ENCODE results near the gene CMKLR1. TPM values are rescaled to one million over a fixed set of nuclear protein-coding genes. Genes with fewer than 3 reads are reported as not detected.
A peak's percentile ranks its signal among the peaks of the same experiment; 100 is the strongest.

CMKLR1 gene
- total RNA-seq, 1 experiment from 2014 or later = 0.15 TPM

DNA sequence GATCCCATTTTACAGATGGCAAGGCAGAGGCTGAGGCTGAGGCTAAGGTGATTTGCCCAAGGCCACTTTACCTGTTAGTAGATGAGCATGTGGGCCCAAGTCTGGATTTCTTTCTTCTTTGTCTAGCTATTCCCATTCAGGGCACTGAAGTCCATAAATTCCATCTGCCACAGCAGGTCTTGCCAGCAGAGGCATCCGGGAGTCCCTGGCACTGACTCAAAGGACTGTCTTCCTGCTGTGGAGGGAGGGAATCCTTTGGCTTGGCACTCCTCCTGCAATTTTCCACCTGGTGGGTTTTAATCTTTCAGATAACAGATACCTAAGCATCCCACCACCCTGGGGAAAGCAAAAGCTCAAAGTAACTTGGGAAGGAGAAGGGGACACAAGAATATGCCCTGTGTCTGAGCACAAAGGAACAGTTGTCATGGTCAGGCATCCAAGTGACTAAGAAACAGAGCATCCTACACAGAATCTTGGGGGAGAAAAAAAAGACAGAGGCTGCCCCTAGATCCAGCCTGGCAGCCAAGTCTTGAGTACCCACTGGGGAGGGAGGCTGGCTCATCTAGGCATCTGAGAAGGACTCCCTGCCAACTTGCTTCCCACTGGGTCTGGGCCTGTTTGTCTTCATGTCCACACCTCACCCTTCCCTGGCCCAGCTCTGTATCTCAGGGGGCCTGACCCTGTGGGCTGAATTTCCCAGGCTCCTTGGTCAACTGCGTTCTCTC is 35.6 kb upstream of the CMKLR1 start:
- Histone ChIP-seq H3K27ac (ENCODE audit: low read depth, low read length) (no peak overlapping the region), H3K4me2 (ENCODE audit: low read length) (no peak overlapping the region), H3K9ac (ENCODE audit: low read length) (no peak overlapping the region), H3K79me2 (ENCODE audit: insufficient read depth, low read length) (no peaks in the 10 kb centered on the region), H4K20me1 (ENCODE audit: insufficient read depth) (no peaks in the 10 kb centered on the region), H3K9me2 (ENCODE audit: insufficient read depth) (no peaks in the 10 kb centered on the region), H3K36me3 (ENCODE audit: control insufficient read depth in 1 of 2, insufficient read depth in 2 of 2, low read length in 2 of 2) (no peaks in the 10 kb centered on the region), H3K9me3 (ENCODE audit: control insufficient read depth in 1 of 2, insufficient read depth in 1 of 2, low read depth in 1 of 2, low read length in 2 of 2) (peaks cover 3 to 7% of the 10 kb centered on the region in 2 experiments; a peak in 1 of 4 replicates), H2AFZ (ENCODE audit: low read depth, low read length, poor library complexity, severe bottlenecking) (no peak overlapping the region), H3K4me1 (ENCODE audit: control insufficient read depth in 1 of 2, insufficient read depth in 2 of 2, low read length in 2 of 2) (no peaks in the 10 kb centered on the region), H3K4me3 (replicated peaks in 1 of 2; ENCODE audit: low read depth in 1 of 2, low read length in 2 of 2) (no peak overlapping the region), H3K27me3 (ENCODE audit: insufficient read depth, low read length) (peaks cover 7% of the 10 kb centered on the region)
- ATAC-seq (no peak), DNase-seq (ENCODE audit: low read depth, low spot score) (no peak)
- intact Hi-C loops (cut with micrococcal nuclease) = no loop called here
- RAD21 ChIA-PET (ENCODE audit: low non-redundant PET in 1 of 2, low total read pairs in 2 of 2, uncharacterized antibody in 2 of 2, unreplicated experiment in 2 of 2) = no interaction called here
- CTCF ChIA-PET = no interaction called here
- POLR2A ChIA-PET = no interaction called here
- no TSS peak for BruUV-seq (replicated peaks)
- TF ChIP-seq EZH2phosphoT487 (IDR thresholded peaks at IDR 0.05; ENCODE audit: borderline replicate concordance) = no peak
- TF ChIP-seq, protein P1, sequence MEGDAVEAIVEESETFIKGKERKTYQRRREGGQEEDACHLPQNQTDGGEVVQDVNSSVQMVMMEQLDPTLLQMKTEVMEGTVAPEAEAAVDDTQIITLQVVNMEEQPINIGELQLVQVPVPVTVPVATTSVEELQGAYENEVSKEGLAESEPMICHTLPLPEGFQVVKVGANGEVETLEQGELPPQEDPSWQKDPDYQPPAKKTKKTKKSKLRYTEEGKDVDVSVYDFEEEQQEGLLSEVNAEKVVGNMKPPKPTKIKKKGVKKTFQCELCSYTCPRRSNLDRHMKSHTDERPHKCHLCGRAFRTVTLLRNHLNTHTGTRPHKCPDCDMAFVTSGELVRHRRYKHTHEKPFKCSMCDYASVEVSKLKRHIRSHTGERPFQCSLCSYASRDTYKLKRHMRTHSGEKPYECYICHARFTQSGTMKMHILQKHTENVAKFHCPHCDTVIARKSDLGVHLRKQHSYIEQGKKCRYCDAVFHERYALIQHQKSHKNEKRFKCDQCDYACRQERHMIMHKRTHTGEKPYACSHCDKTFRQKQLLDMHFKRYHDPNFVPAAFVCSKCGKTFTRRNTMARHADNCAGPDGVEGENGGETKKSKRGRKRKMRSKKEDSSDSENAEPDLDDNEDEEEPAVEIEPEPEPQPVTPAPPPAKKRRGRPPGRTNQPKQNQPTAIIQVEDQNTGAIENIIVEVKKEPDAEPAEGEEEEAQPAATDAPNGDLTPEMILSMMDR (IDR thresholded peaks at IDR 0.05 in 2 of 3, conservative IDR thresholded peaks at IDR 0.05 in 1 of 3; ENCODE audit: borderline replicate concordance in 1 of 3, insufficient read depth in 1 of 3, low read depth in 2 of 3, low read length in 2 of 3) = peak in 2 of 3 experiments; percentile 12 to 20; a peak in 1 of 6 replicates

DNA sequence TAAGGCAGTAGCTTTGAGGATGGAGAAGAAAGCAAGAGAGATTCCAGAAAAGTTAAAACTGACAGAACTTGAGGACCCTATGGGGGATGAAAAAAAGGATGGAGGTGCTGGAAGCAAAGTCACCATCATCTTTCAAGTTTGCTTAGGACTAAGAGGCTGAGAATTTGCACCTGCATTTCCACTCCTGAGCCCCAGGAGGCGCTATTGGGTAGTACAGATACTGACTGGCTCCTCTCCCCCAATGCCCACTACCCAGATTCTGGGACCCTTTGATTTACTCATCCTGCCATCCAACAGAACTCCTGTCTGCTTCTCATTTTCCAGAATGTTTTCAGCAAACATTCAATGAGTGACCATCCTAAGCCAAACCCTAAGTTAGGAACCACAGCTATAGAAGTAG is 34.0 kb upstream of the CMKLR1 start:
- no peak overlapping the region for H3K27ac ChIP-seq (ENCODE audit: low read depth, low read length)
- no peaks in the 10 kb centered on the region for H3K36me3 ChIP-seq (ENCODE audit: control insufficient read depth in 1 of 2, insufficient read depth in 2 of 2, low read length in 2 of 2)
- H3K9me2 ChIP-seq (ENCODE audit: insufficient read depth) = no peaks in the 10 kb centered on the region
- no TSS peak for BruUV-seq (replicated peaks)
- DNase-seq (ENCODE audit: low read depth, low spot score) = no peak
- peaks cover 3 to 7% of the 10 kb centered on the region in 2 experiments; a peak in 1 of 4 replicates for H3K9me3 ChIP-seq (ENCODE audit: control insufficient read depth in 1 of 2, insufficient read depth in 1 of 2, low read depth in 1 of 2, low read length in 2 of 2)
- TF ChIP-seq, protein P1 (IDR thresholded peaks at IDR 0.05 in 2 of 3, conservative IDR thresholded peaks at IDR 0.05 in 1 of 3; ENCODE audit: borderline replicate concordance in 1 of 3, insufficient read depth in 1 of 3, low read depth in 2 of 3, low read length in 2 of 3) = peak in 2 of 3 experiments; percentile 45 to 61; a peak in 4 of 6 replicates
- TF ChIP-seq ZFX (IDR thresholded peaks at IDR 0.05) = no peak
- peak; percentile 12; the same call in 1 of the 2 replicates for TF ChIP-seq RAD21 (IDR thresholded peaks at IDR 0.05; ENCODE audit: low read depth)
- ChIA-PET RAD21 (ENCODE audit: low non-redundant PET in 1 of 2, low total read pairs in 2 of 2, uncharacterized antibody in 2 of 2, unreplicated experiment in 2 of 2) (no interaction called here), POLR2A (no interaction called here), CTCF (no interaction called here)
- intact Hi-C loops (cut with micrococcal nuclease) = no loop called here
- H3K9ac ChIP-seq (ENCODE audit: low read length) = no peak overlapping the region
- ATAC-seq = no peak
- H4K20me1 ChIP-seq (ENCODE audit: insufficient read depth) = no peaks in the 10 kb centered on the region
- no peaks in the 10 kb centered on the region for H3K4me1 ChIP-seq (ENCODE audit: control insufficient read depth in 1 of 2, insufficient read depth in 2 of 2, low read length in 2 of 2)
- peaks cover 23% of the 10 kb centered on the region for H3K27me3 ChIP-seq (ENCODE audit: insufficient read depth, low read length)
- H2AFZ ChIP-seq (ENCODE audit: low read depth, low read length, poor library complexity, severe bottlenecking) = no peak overlapping the region
- H3K4me2 ChIP-seq (ENCODE audit: low read length) = no peak overlapping the region
- H3K79me2 ChIP-seq (ENCODE audit: insufficient read depth, low read length) = no peaks in the 10 kb centered on the region
- H3K4me3 ChIP-seq (replicated peaks in 1 of 2; ENCODE audit: low read depth in 1 of 2, low read length in 2 of 2) = no peak overlapping the region
